H4 (cell line): ENCODE data around the gene ACTN1. TPM values are rescaled to one million over a fixed set of nuclear protein-coding genes. Genes with fewer than 3 reads are reported as not detected.
"Not testable (repeated sequence)": the region's sequence is repeated elsewhere in the genome, so short reads cannot be mapped to it uniquely, and the experiment has no call there.

ENCODE experiments used
- DNase-seq: peaks from one replicate; pipeline ENCODE4 v3.0.0-alpha.2; 2015; ENCODE audit warnings: low spot score
- total RNA-seq: library from RNA; depleted of rRNA; stranded (reverse); fragments of >200 nt; shearing (Covaris generic); gene quantifications from 2 replicates; pipeline ENCODE4 v1.2.3, GENCODE V29; 2014

The ACTN1 gene
- total RNA-seq, 1 experiment from 2014 or later, result 127 TPM

- no peak for DNase-seq
Measured at GRCh38 chr14:68986926-68987652, 8.0 kb upstream of the ACTN1 start.

- no peak for DNase-seq
Measured at GRCh38 chr14:68986225-68986624, 7.1 kb upstream of the ACTN1 start.

- no peak for DNase-seq
Measured at GRCh38 chr14:68984686-68985085, 5.6 kb upstream of the ACTN1 start.

GRCh38 chr14:68983191-68983590 is 4.1 kb upstream of the ACTN1 start:
- DNase-seq, result no peak

GRCh38 chr14:68982581-68982980 is 3.5 kb upstream of the ACTN1 start:
- DNase-seq, result no peak

- DNase-seq, result no peak
Measured at GRCh38 chr14:68981539-68981976, 2.5 kb upstream of the ACTN1 start.

GRCh38 chr14:68981139-68981538 is 2.0 kb upstream of the ACTN1 start:
- DNase-seq, result no peak

GRCh38 chr14:68979722-68980451 is 785 bp upstream of the ACTN1 start:
- DNase-seq, result no peak

- DNase-seq, result no peak
Measured at GRCh38 chr14:68978172-68978911, 760 bp downstream of the ACTN1 start.

GRCh38 chr14:68977718-68978171 is 1.4 kb downstream of the ACTN1 start:
- DNase-seq, result peak; percentile 94

GRCh38 chr14:68977180-68977717 is 1.9 kb downstream of the ACTN1 start:
- DNase-seq, result no peak

- DNase-seq, result no peak
Measured at GRCh38 chr14:68976160-68977067, 2.7 kb downstream of the ACTN1 start.

GRCh38 chr14:68975667-68976066 is 3.4 kb downstream of the ACTN1 start:
- DNase-seq, result no peak

- DNase-seq, result no peak
Measured at GRCh38 chr14:68974759-68975347, 4.2 kb downstream of the ACTN1 start.

GRCh38 chr14:68973639-68974038 is 5.5 kb downstream of the ACTN1 start:
- no peak for DNase-seq

- DNase-seq, result not testable (repeated sequence)
Measured at GRCh38 chr14:68973219-68973565, 5.9 kb downstream of the ACTN1 start.

- DNase-seq, result no peak
Measured at GRCh38 chr14:68972507-68973218, 6.4 kb downstream of the ACTN1 start.

- no peak for DNase-seq
Measured at GRCh38 chr14:68971411-68972035, 7.6 kb downstream of the ACTN1 start.

- DNase-seq, result no peak
Measured at GRCh38 chr14:68970736-68971135, 8.4 kb downstream of the ACTN1 start.
